ENCODE data around the gene GAS6. TPM values are rescaled to one million over a fixed set of nuclear protein-coding genes. Genes with fewer than 3 reads are reported as not detected.

GAS6 gene
- total and polyA plus RNA-seq, 2 donors (not counting 1 experiment from before 2014, with no cell fraction given): 227 to 301 TPM

DNA sequence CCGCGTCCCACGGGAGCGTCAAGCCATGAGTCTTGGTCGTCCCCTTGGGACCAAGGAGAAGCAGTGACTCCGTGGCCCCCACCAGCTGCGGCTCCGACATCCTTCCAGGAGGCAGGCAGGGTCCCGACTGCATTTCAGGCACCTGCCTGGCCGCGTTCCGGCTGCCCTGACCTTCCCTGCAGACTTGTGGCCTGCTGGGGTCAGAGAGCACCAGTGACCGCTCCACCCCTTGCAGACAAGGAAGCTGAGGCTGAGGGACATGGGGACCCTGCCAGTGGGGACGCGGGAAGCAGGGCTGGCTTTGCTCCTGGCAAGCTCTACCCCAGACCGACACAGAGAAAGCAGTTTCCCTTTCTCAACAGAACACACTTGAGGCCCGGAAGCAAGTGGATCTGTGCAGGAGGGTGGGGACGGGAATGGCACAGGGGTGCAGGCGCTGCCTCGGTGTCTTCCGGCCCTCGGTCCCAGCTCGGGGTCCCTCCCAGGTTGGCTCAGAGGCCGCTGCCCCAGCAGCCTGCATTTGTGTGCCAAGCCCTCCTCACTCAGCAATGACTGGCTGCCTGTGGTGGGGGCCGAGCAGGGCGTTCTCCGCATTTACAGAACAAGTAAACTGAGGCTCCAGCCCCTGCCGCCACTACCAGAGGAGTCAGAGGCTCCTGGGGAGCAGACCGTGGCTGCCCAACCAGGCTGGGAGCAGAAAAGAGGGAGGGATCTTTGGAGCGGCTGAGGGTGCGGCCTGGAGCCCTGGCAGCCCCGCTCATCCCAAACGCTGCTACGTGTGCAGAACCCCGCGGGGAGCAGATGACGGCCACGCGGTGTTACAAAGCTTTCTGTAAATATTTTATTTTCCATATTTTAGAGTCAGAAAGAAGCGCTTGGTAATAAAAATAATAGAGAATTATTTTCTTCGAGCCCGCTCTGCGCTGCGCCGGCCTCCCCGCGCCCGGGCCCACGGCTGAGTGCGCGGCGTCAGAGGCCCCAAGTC is 43.9 kb downstream of the GAS6 start:
- Histone ChIP-seq H3K4me2 (ENCODE audit: extremely low read depth, insufficient read depth, low read length) (peak overlapping the region; percentile 52), H3K9ac (ENCODE audit: insufficient read depth, low read length) (peak overlapping the region; percentile 30), H3K36me3 (ENCODE audit: control insufficient read depth, insufficient read depth, low read length) (peaks cover 38% of the 10 kb centered on the region), H3K79me2 (ENCODE audit: control insufficient read depth, insufficient read depth, low read length) (no peaks in the 10 kb centered on the region), H3K27ac (ENCODE audit: insufficient read depth, low read length) (peak overlapping the region; percentile 79), H4K20me1 (ENCODE audit: control insufficient read depth, extremely low read depth, insufficient read depth, low read length) (no peaks in the 10 kb centered on the region), H3K4me1 (ENCODE audit: control insufficient read depth, extremely low read depth, insufficient read depth, low read length) (peaks cover 45% of the 10 kb centered on the region), H3K27me3 (ENCODE audit: control insufficient read depth, insufficient read depth, low read length) (no peaks in the 10 kb centered on the region), H3K9me3 (ENCODE audit: control insufficient read depth, insufficient read depth, low read depth, low read length) (no peaks in the 10 kb centered on the region), H2AFZ (ENCODE audit: low read length) (no peak overlapping the region), H3K4me3 (replicated peaks in 1 of 4; ENCODE audit: control extremely low read depth in 1 of 4, insufficient read depth in 1 of 4, low read depth in 3 of 4, low read length in 4 of 4) (no peak overlapping the region)
- DNase-seq (ENCODE audit: low read depth in 2 of 2): peak in 1 of 2 donors; percentile 25
- TF ChIP-seq EZH2 (IDR thresholded peaks at IDR 0.05; ENCODE audit: low read length, missing control alignments) (no peak), CTCF (conservative IDR thresholded peaks at IDR 0.05 in 1 of 2, IDR thresholded peaks at IDR 0.05 in 1 of 2; ENCODE audit: low read depth in 1 of 2, low read length in 2 of 2) (no peak)

DNA sequence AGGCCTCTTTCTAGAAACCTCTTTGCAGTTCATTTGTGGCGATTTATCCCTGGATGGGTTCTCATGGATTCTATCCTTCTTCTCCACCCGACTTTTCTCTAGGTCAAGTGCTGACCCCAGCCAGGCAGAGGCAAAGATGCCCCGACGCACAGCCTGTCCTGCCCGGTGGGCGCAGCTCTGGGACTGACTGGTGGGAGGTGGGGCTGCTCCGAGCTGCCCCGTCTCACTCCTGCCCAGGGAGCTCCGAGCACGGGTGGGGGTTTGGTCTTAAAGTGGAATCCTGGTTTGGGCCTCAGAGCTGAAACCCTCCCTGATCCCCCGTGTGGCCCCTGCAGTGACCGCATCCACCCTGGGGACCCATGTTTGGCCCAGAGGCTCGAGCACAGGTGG is 44.5 kb downstream of the GAS6 start:
- Histone ChIP-seq H2AFZ (ENCODE audit: low read length) (no peak overlapping the region), H4K20me1 (ENCODE audit: control insufficient read depth, extremely low read depth, insufficient read depth, low read length) (no peaks in the 10 kb centered on the region), H3K4me1 (ENCODE audit: control insufficient read depth, extremely low read depth, insufficient read depth, low read length) (peaks cover 47% of the 10 kb centered on the region), H3K79me2 (ENCODE audit: control insufficient read depth, insufficient read depth, low read length) (no peaks in the 10 kb centered on the region), H3K36me3 (ENCODE audit: control insufficient read depth, insufficient read depth, low read length) (peaks cover 35% of the 10 kb centered on the region), H3K27ac (ENCODE audit: insufficient read depth, low read length) (peak overlapping the region; percentile 79), H3K4me2 (ENCODE audit: extremely low read depth, insufficient read depth, low read length) (no peak overlapping the region), H3K9ac (ENCODE audit: insufficient read depth, low read length) (no peak overlapping the region), H3K27me3 (ENCODE audit: control insufficient read depth, insufficient read depth, low read length) (no peaks in the 10 kb centered on the region), H3K9me3 (ENCODE audit: control insufficient read depth, insufficient read depth, low read depth, low read length) (no peaks in the 10 kb centered on the region), H3K4me3 (replicated peaks in 1 of 4; ENCODE audit: control extremely low read depth in 1 of 4, insufficient read depth in 1 of 4, low read depth in 3 of 4, low read length in 4 of 4) (no peak overlapping the region)
- TF ChIP-seq CTCF (conservative IDR thresholded peaks at IDR 0.05 in 1 of 2, IDR thresholded peaks at IDR 0.05 in 1 of 2; ENCODE audit: low read depth in 1 of 2, low read length in 2 of 2): no peak
- TF ChIP-seq EZH2 (IDR thresholded peaks at IDR 0.05; ENCODE audit: low read length, missing control alignments): no peak
- DNase-seq (ENCODE audit: low read depth in 2 of 2): no peak

- H4K20me1 ChIP-seq (ENCODE audit: control insufficient read depth, extremely low read depth, insufficient read depth, low read length): no peaks in the 10 kb centered on the region
- H3K4me1 ChIP-seq (ENCODE audit: control insufficient read depth, extremely low read depth, insufficient read depth, low read length): peaks cover 48% of the 10 kb centered on the region
- H3K9me3 ChIP-seq (ENCODE audit: control insufficient read depth, insufficient read depth, low read depth, low read length): no peaks in the 10 kb centered on the region
- H3K79me2 ChIP-seq (ENCODE audit: control insufficient read depth, insufficient read depth, low read length): no peaks in the 10 kb centered on the region
- H3K4me2 ChIP-seq (ENCODE audit: extremely low read depth, insufficient read depth, low read length): no peak overlapping the region
- no peaks in the 10 kb centered on the region for H3K27me3 ChIP-seq (ENCODE audit: control insufficient read depth, insufficient read depth, low read length)
- H3K4me3 ChIP-seq (replicated peaks in 1 of 4; ENCODE audit: control extremely low read depth in 1 of 4, insufficient read depth in 1 of 4, low read depth in 3 of 4, low read length in 4 of 4): no peak overlapping the region
- TF ChIP-seq EZH2 (IDR thresholded peaks at IDR 0.05; ENCODE audit: low read length, missing control alignments): no peak
- no peak for TF ChIP-seq CTCF (conservative IDR thresholded peaks at IDR 0.05 in 1 of 2, IDR thresholded peaks at IDR 0.05 in 1 of 2; ENCODE audit: low read depth in 1 of 2, low read length in 2 of 2)
- H3K27ac ChIP-seq (ENCODE audit: insufficient read depth, low read length): no peak overlapping the region
- peaks cover 32% of the 10 kb centered on the region for H3K36me3 ChIP-seq (ENCODE audit: control insufficient read depth, insufficient read depth, low read length)
- no peak for DNase-seq (ENCODE audit: low read depth in 2 of 2)
- no peak overlapping the region for H2AFZ ChIP-seq (ENCODE audit: low read length)
- H3K9ac ChIP-seq (ENCODE audit: insufficient read depth, low read length): no peak overlapping the region
These were observed 45.1 kb downstream of the GAS6 start for GRCh38 chr13:113818700-113819295.
